GM19193 (cell line): Measurements from ENCODE around the gene KAT14.

Source experiments
- POLR2A ChIP-seq: IDR thresholded peaks from 4 replicates; pipeline ENCODE4 v1.6.1; 2011; ENCODE audit not compliant: insufficient read depth, insufficient read length; ENCODE audit errors: extremely low read depth

The KAT14 gene

GRCh38 chr20:18195931-18196330, 58.3 kb downstream of the KAT14 start:
- no peak for TF ChIP-seq POLR2A

GRCh38 chr20:18197382-18198070, 59.9 kb downstream of the KAT14 start:
- no peak for TF ChIP-seq POLR2A

GRCh38 chr20:18202966-18203365, 65.3 kb downstream of the KAT14 start:
- TF ChIP-seq POLR2A, result no peak

- TF ChIP-seq POLR2A, result no peak
These were observed 75.3 kb downstream of the KAT14 start for GRCh38 chr20:18213002-18213401.

GRCh38 chr20:18215566-18215965, 77.9 kb downstream of the KAT14 start:
- TF ChIP-seq POLR2A, result no peak

GRCh38 chr20:18218280-18218679, 80.6 kb downstream of the KAT14 start:
- no peak for TF ChIP-seq POLR2A

GRCh38 chr20:18223409-18223808, 85.7 kb downstream of the KAT14 start:
- TF ChIP-seq POLR2A, result no peak

GRCh38 chr20:18224968-18225568, 87.4 kb downstream of the KAT14 start:
- TF ChIP-seq POLR2A, result no peak

GRCh38 chr20:18225632-18226031, 88.0 kb downstream of the KAT14 start:
- no peak for TF ChIP-seq POLR2A

- no peak for TF ChIP-seq POLR2A
These were observed 95.8 kb downstream of the KAT14 start for GRCh38 chr20:18233408-18233943.
